GM12873 (cell line): ENCODE results near the gene LRRC8E.

Source experiments
- TF ChIP-seq, protein P1 (sequence below): IDR thresholded peaks from 2 replicates; pipeline ENCODE4 v1.5.1; 2012; ENCODE audit warnings: low read depth, mild to moderate bottlenecking, moderate library complexity, low read length, control low read depth; ENCODE audit not compliant: insufficient read depth; ENCODE audit errors: missing control alignments

The LRRC8E gene

DNA sequence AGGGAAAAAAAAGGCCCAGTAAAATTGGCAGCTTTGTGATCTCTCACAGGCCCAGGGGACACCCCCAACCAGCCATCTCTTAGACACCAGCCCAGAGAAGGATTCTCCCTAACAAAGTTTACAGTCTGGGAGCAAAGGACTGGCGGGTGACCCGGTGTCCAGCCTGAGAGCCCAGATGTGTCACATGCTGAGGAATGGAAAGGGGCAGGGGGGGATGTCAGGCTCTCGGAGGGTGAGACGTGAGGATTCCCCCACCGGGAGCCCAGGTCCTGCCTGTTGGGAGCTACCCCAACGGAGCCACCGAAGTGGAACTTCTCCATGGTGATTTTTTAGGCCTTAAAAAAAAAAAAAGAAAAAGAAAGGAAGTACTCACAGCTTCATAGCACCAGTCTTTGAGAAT is 42.5 kb downstream of the LRRC8E start:
- TF ChIP-seq, protein P1, sequence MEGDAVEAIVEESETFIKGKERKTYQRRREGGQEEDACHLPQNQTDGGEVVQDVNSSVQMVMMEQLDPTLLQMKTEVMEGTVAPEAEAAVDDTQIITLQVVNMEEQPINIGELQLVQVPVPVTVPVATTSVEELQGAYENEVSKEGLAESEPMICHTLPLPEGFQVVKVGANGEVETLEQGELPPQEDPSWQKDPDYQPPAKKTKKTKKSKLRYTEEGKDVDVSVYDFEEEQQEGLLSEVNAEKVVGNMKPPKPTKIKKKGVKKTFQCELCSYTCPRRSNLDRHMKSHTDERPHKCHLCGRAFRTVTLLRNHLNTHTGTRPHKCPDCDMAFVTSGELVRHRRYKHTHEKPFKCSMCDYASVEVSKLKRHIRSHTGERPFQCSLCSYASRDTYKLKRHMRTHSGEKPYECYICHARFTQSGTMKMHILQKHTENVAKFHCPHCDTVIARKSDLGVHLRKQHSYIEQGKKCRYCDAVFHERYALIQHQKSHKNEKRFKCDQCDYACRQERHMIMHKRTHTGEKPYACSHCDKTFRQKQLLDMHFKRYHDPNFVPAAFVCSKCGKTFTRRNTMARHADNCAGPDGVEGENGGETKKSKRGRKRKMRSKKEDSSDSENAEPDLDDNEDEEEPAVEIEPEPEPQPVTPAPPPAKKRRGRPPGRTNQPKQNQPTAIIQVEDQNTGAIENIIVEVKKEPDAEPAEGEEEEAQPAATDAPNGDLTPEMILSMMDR: no peak

DNA sequence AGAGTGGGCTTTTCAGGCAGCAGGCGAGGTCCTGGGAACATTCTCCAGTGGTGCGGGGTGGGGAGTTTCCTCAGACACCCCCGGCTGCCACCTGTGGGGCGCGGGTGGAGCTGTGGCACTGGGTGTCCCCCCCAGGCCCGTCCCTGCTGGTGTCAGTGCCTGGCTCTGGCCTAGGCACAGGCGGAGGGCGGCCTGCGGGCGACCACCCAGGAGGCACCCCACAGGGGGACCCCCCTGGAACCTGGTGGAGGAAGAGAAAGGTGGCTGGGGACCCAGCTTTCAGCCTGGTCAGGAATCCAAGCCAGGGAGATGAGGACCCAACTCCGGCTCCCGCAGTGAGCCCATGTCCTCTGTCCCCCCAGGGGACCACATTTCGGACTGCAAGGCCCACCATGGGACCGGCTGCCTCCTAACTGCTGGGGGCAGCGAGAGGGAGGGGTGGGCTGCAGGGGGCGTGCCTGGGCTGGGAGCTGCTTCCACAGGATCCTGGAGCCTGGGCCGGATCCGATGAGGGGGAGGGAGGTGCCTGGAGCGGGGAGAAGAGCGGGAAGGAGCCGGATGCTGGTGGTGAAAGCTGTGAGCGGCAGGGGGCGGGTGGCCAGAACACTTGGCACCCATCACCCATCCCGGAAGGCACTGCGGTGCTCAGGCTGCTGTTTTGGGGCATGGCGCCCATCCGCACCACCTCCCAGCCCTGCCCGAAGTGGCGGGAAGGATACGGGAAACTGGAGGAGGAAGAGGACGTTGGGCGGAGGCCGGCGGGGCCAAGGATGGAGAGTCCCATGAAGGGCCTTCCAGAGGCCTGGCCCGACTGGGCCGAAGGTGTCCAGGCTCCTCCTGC is 43.1 kb downstream of the LRRC8E start:
- TF ChIP-seq, protein P1: no peak

GRCh38 chr19:7932276-7932929 is 44.1 kb downstream of the LRRC8E start:
- TF ChIP-seq, protein P1: no peak

DNA sequence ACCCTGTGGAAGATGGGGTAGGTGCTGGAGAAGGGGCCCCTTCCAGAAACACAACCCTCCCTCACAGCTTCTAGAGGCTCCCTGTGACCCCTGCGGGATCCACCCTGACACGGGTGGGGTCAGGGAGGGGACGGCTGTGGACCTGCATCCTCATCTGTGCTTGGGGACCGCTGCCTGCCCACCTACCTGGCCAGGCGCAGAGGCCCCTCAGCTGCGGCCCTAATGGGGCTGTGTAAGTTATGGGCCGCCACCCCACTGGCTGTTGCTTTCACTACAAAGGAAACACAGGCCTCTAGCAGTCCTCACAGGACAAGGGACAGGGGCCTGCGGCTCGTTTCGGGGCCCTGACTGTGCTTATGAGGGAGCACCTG is 44.6 kb downstream of the LRRC8E start:
- TF ChIP-seq, protein P1: no peak

GRCh38 chr19:7933411-7933810 is 45.1 kb downstream of the LRRC8E start:
- TF ChIP-seq, protein P1: peak; percentile 23

DNA sequence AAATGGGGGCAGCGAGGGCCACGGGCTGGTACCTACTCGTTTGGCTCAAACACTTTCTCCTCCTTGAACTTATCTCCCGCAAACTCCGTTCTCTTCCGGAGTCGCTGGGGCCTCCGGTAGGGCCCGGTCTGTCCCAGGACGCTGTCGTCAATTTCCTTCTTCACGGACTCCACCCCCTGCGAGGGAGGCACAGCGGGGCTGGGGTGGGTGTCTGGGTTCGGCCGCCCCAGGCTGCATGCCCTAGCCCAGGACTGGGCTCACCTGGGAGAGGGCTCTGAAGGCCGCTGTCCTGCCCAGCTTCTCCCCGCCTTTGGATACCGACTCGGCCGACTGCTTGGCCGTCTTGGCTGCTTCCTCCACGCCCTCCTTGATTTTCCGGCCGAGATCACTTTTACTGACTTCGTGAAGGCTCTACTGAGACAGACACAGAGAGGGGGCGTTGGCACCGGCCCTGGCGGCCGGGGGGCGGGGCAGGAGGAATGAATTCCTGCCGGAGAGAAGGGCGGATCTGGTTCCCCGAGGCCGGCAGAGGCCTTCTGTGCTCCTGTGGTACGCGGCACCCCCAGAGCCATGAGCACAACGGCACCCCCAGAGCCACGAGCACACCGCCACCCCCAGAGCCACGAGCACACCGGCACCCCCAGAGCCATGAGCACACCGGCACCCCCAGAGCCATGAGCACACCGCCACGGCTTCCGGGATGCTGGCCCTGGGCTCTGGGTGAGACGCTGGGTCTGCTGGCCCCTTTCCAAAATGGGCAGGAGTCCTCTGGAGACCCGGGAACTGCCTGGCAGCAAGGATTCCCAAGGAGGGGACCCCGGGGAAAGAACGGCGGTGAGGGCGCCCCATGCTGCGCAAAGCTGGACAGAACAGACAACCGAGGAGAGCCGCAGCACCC is 45.8 kb downstream of the LRRC8E start:
- TF ChIP-seq, protein P1: no peak

GRCh38 chr19:7934766-7935165 is 46.5 kb downstream of the LRRC8E start:
- TF ChIP-seq, protein P1: no peak
